Effector memory CD4-positive, alpha-beta T cell (primary cell): ENCODE data around the gene MEF2C.

ENCODE experiments used
- DNase-seq, 3 donors: peaks; one replicate each; pipeline ENCODE4 v3.0.0-alpha.2; 2020
- H3K27ac ChIP-seq: 2 replicates; pipeline ENCODE4 v1.7.0; 2013; ENCODE audit warnings: mild to moderate bottlenecking, low read length, moderate library complexity; ENCODE audit not compliant: insufficient read depth, poor library complexity, severe bottlenecking
- H3K27me3 ChIP-seq: replicated peaks from 2 replicates; pipeline ENCODE4 v1.7.0; 2013; ENCODE audit warnings: mild to moderate bottlenecking, low read length; ENCODE audit not compliant: insufficient read depth, control insufficient read depth, poor library complexity, severe bottlenecking
- H3K36me3 ChIP-seq: 2 replicates; pipeline ENCODE4 v1.7.0; 2013; ENCODE audit warnings: mild to moderate bottlenecking, low read length, moderate library complexity; ENCODE audit not compliant: control insufficient read depth, insufficient read depth
- H3K4me1 ChIP-seq: 2 replicates; pipeline ENCODE4 v1.7.0; 2013; ENCODE audit warnings: low read length, mild to moderate bottlenecking; ENCODE audit not compliant: control insufficient read depth, insufficient read depth, poor library complexity, severe bottlenecking
- H3K4me3 ChIP-seq: 2 replicates; pipeline ENCODE4 v1.7.0; 2013; ENCODE audit warnings: low read length, low read depth, mild to moderate bottlenecking; ENCODE audit not compliant: insufficient read depth, poor library complexity, severe bottlenecking
- H3K9me3 ChIP-seq: 2 replicates; pipeline ENCODE4 v1.7.0; 2013; ENCODE audit warnings: mild to moderate bottlenecking, low read length, moderate library complexity; ENCODE audit not compliant: control insufficient read depth

Gene MEF2C

DNA sequence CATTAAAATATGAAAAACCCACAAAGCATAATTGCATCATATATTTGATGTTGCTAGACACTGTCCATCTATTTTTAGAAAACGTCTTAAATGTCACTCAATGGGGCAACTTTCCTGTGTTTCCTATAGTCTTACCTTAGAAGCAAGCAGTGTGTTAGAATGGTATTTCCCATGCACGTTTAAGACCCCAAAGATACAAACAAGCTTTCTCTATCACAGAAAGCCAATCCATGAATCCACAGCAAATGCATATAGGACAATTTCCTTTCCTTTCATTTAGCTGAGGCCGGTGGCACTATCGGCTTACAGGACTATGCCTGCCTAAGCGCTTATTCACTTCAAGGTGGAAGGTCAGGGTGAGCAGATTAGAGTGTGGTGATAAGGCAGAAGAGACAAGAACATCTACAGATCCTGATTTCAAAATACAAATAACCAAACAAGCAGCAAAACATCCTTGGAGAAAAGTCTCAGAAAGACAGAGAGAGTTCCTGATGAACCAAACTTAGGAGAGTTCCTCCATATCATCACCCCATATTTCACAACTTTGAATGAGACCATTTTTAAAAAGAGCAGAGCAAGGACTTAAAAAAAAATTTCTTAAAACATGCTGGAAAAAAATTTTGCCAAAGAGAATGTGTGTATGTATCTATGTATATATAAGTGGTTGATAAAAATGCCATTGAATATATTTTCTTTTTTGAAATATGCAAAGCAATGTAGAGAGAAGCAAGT, 57.2 kb downstream of the MEF2C start:
- DNase-seq = no peak

DNA sequence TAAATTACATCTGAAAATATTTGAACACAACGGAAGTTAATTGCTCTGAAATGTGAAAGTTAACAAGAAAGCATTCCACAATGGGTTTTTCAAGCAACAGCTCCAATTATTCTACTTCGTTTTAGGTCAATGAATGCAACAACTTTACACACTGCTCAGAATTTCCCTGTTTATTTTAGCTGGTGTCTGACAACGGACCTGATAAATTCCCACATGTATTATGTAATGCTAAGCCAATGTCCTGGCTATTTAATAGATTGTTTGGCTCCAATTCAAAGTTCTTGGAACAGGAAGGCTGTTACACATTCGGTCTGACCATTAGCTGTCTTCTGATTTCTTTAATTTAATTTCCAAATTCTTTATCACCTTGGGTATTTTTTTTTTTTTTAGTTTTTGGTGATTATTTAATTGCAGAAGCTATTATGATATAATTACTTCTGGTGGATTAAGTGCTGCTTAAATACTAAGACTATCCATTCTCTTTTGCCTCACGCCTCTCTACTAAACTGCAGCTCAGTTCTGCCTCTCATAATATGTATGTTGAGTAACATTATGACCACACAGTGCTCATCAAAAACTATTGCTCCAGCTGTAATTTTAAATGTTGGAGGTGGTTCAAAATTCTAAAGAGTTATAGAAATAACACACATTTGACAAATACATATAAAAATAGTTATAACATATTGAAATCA, 57.9 kb downstream of the MEF2C start:
- no peak overlapping the region for H3K27ac ChIP-seq
- H3K9me3 ChIP-seq = no peaks in the 10 kb centered on the region
- H3K4me1 ChIP-seq = no peaks in the 10 kb centered on the region
- no peak overlapping the region for H3K4me3 ChIP-seq
- DNase-seq = no peak
- no peaks in the 10 kb centered on the region for H3K27me3 ChIP-seq
- no peaks in the 10 kb centered on the region for H3K36me3 ChIP-seq

More for the DNA sequence above, 57.2 kb downstream of the MEF2C start:
- Histone ChIP-seq H3K27me3 (no peaks in the 10 kb centered on the region), H3K27ac (no peak overlapping the region), H3K4me3 (no peak overlapping the region), H3K4me1 (no peaks in the 10 kb centered on the region), H3K36me3 (no peaks in the 10 kb centered on the region), H3K9me3 (no peaks in the 10 kb centered on the region)

DNA sequence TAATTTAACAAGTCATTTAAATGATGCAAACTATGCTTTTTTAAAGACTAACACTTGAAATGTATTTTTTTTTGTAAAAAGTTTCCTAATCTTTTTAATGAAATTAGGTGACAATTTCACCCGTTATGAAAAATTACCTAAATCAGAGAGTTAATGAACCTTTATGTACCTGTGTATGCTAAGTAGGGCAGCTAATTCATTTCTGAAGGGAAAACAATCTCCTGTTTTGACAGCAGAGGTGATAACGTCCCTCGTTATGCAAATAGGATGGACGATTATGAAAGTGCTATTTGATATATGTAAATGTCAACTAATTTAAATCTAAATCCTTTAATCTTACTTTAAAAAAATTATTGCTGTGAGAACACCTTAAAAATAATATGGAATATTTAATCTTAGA, 58.8 kb downstream of the MEF2C start:
- Histone ChIP-seq H3K27ac (no peak overlapping the region), H3K27me3 (no peaks in the 10 kb centered on the region), H3K4me3 (no peak overlapping the region), H3K9me3 (no peaks in the 10 kb centered on the region), H3K4me1 (no peaks in the 10 kb centered on the region), H3K36me3 (no peaks in the 10 kb centered on the region)
- no peak for DNase-seq

DNA sequence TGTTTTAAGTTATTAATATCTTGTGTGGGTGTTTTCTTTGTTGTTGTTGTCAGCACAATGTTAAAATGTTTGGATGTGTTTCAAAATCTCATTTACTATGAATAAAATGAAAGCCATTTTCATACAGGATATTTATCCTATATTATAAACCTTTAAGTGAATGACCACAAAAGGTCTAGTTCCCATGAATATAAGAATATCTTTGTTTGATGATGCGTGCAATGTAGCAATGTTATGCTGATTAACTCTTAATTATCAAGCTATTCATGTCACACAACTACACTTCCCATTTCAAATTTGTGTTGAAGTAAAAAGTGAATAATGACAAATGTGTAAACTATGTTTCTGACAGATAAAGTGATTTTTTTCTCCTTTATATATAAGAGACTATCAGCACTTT, 59.8 kb downstream of the MEF2C start:
- no peak for DNase-seq
- Histone ChIP-seq H3K36me3 (no peaks in the 10 kb centered on the region), H3K4me3 (no peak overlapping the region)

DNA sequence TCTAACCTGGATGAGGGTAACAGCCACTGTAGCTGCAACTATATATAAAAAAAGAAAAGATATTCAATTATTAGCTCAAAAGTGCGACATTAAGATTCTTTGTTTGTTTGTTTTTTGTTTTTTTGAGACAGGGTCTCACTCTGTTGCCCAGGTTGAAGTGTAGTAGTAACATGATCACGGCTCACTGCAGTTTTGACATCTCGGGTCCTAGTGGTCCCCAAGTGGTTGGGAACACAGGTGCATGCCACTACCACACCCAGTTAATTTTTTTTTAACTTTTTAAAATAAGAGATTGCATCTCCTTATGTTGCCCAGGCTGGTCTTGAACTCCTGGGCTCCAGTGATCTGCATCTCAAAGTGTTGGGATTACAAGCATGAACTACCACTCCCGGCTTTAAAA, 61.8 kb downstream of the MEF2C start:
- H3K36me3 ChIP-seq = no peaks in the 10 kb centered on the region
- H3K4me1 ChIP-seq = no peaks in the 10 kb centered on the region
- no peaks in the 10 kb centered on the region for H3K9me3 ChIP-seq
- H3K27ac ChIP-seq = no peak overlapping the region
- DNase-seq = no peak
- H3K27me3 ChIP-seq = no peaks in the 10 kb centered on the region
- H3K4me3 ChIP-seq = no peak overlapping the region

More for the DNA sequence above, 59.8 kb downstream of the MEF2C start:
- no peaks in the 10 kb centered on the region for H3K27me3 ChIP-seq
- no peaks in the 10 kb centered on the region for H3K9me3 ChIP-seq
- H3K4me1 ChIP-seq = no peaks in the 10 kb centered on the region
- no peak overlapping the region for H3K27ac ChIP-seq

DNA sequence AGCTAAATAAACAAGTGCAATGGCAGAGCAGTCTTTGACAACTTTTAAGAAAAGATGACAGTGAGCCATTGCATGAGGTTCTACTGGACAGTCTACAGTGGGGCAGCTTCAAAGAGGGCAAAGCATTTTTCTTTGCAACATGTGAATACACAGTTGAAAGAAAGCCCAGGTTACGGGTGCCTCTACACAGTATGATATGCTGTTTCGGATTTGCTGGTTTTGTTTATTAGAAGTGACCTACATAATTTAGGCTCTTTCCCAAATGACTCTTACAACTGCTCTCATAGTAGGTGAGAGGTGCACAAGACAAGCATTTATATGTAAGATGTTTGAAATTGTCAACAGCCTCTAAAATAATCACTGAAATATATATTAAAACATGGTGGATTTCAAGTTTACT, 62.4 kb downstream of the MEF2C start:
- no peaks in the 10 kb centered on the region for H3K9me3 ChIP-seq
- no peak for DNase-seq
- H3K36me3 ChIP-seq = no peaks in the 10 kb centered on the region
- no peaks in the 10 kb centered on the region for H3K4me1 ChIP-seq
- H3K27me3 ChIP-seq = no peaks in the 10 kb centered on the region
- H3K4me3 ChIP-seq = no peak overlapping the region
- H3K27ac ChIP-seq = no peak overlapping the region

DNA sequence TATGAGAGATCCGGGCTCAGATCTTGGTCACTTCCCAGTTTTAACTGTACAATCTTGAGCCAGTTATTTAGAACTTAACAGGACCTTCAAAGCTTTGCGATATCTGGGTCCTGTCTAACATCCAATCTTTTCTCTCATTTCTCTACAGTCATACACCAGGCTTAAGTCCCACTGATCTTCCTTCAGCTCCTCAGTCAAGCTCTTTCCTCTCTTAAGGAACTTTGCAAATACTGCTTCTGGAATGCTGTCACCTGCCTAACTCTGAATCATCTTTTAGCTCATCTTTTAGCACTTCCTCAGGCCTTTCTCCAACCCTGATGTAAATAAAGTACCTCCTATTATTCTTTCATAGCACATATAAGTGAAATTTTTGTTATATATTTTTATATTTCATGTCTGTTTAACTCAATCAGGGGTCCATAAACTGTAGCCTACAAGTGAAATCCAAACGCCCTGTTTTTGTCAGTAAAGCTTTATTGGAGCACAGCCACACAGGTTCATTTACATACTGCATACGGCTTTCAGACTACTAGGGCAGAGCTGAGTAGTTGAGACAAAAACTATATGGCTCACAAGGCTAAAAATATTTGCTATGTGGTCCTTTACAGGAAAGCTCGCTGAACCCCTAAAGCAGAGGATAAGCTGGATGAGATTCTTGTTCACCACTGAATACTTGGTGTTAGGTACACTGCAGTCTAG, 63.5 kb downstream of the MEF2C start:
- no peak overlapping the region for H3K27ac ChIP-seq
- H3K9me3 ChIP-seq = no peaks in the 10 kb centered on the region
- no peak overlapping the region for H3K4me3 ChIP-seq
- no peaks in the 10 kb centered on the region for H3K27me3 ChIP-seq
- no peaks in the 10 kb centered on the region for H3K36me3 ChIP-seq
- no peak for DNase-seq
- no peaks in the 10 kb centered on the region for H3K4me1 ChIP-seq

DNA sequence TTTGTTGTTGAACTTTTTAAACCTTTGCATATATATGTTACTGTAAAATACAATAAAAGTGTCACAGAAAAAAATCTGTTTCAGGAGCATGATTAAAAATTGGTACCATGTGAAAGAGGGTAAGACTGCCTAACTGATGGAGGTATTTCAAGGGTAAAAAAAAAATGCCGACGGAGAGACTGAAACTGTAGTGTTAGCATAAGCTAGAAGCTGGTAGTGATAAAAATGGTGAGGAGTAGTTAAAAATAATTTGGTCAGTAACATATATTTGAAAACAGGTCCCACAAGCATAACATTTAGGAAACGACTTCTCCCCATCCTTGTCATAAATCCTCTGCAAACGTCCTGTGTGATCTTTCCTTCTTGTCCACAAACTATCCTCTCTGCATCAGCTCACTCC, 64.7 kb downstream of the MEF2C start:
- Histone ChIP-seq H3K4me3 (no peak overlapping the region), H3K9me3 (no peaks in the 10 kb centered on the region), H3K4me1 (no peaks in the 10 kb centered on the region), H3K36me3 (no peaks in the 10 kb centered on the region), H3K27ac (no peak overlapping the region), H3K27me3 (no peaks in the 10 kb centered on the region)
- no peak for DNase-seq

DNA sequence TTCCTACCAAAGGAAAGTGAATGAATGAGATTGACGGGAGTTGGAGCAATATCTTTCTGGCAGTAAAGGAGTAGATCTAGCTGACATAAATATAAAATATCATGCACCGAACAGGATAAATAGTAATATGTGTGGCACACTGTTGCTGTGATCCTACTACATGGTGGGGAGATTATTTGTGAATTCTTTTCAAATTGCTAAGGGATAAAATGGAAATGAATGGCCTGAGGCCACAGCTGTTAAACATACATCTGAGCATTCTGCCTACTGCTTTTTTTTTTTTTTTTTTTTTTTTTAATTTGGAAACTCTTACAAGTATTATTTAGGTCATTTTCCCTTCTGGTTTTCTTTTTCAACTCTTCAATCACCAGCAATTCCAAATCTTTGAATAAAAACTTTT, 66.8 kb downstream of the MEF2C start:
- DNase-seq = no peak
- Histone ChIP-seq H3K27ac (no peak overlapping the region), H3K27me3 (no peaks in the 10 kb centered on the region), H3K9me3 (no peaks in the 10 kb centered on the region), H3K4me3 (no peak overlapping the region), H3K36me3 (no peaks in the 10 kb centered on the region), H3K4me1 (no peaks in the 10 kb centered on the region)
